Fibroblast of skin of right quadriceps (primary cell): Measurements from ENCODE around the gene RAG1.
"Not testable (repeated sequence)": the region's sequence is repeated elsewhere in the genome, so short reads cannot be mapped to it uniquely, and the experiment has no call there.

ENCODE experiments used
- DNase-seq: peaks from one replicate; pipeline ENCODE4 v3.0.0-alpha.2; 2013

RAG1 gene

GRCh38 chr11:36567694-36568093, at the start of gene RAG1:
TSS of gene RAG1 (plus strand) at chr11:36568007. CDS start at chr11:36573305, 5,298 bp downstream.
- DNase-seq: no peak

GRCh38 chr11:36530840-36531239, 37.0 kb upstream of the RAG1 start:
- no peak for DNase-seq

GRCh38 chr11:36532941-36533601, 34.7 kb upstream of the RAG1 start:
- no peak for DNase-seq

GRCh38 chr11:36534276-36534840, 33.4 kb upstream of the RAG1 start:
- DNase-seq: no peak

GRCh38 chr11:36540998-36541397, 26.8 kb upstream of the RAG1 start:
- DNase-seq: peak; percentile 15

GRCh38 chr11:36550385-36551115, 17.3 kb upstream of the RAG1 start:
- no peak for DNase-seq

- DNase-seq: not testable (repeated sequence)
Measured at GRCh38 chr11:36557390-36557789, 10.4 kb upstream of the RAG1 start.

GRCh38 chr11:36557991-36558390, 9.8 kb upstream of the RAG1 start:
- DNase-seq: no peak

- DNase-seq: no peak
Measured at GRCh38 chr11:36558571-36559413, 9.0 kb upstream of the RAG1 start.

- DNase-seq: peak; percentile 61
Measured at GRCh38 chr11:36564376-36565030, 3.3 kb upstream of the RAG1 start.

- DNase-seq: no peak
Measured at GRCh38 chr11:36565031-36565610, 2.7 kb upstream of the RAG1 start.

- DNase-seq: no peak
Measured at GRCh38 chr11:36566407-36567053, 1.3 kb upstream of the RAG1 start.

- DNase-seq: no peak
Measured at GRCh38 chr11:36569095-36569494, 1.3 kb downstream of the RAG1 start.

GRCh38 chr11:36574486-36574885, 6.7 kb downstream of the RAG1 start:
- DNase-seq: no peak

GRCh38 chr11:36577373-36577772, 9.6 kb downstream of the RAG1 start:
- no peak for DNase-seq

GRCh38 chr11:36577859-36578258, 10.1 kb downstream of the RAG1 start:
- DNase-seq: peak; percentile 70

- DNase-seq: peak; percentile 14
Measured at GRCh38 chr11:36578458-36578857, 10.7 kb downstream of the RAG1 start.

GRCh38 chr11:36581536-36581935, 13.7 kb downstream of the RAG1 start:
- no peak for DNase-seq

- no peak for DNase-seq
Measured at GRCh38 chr11:36583667-36584066, 15.9 kb downstream of the RAG1 start.

GRCh38 chr11:36586543-36586942, 18.7 kb downstream of the RAG1 start:
- no peak for DNase-seq

- DNase-seq: no peak
Measured at GRCh38 chr11:36588099-36588498, 20.3 kb downstream of the RAG1 start.

GRCh38 chr11:36590513-36590912, 22.7 kb downstream of the RAG1 start:
- no peak for DNase-seq
